ENCODE measurements around the gene C3orf33.

The C3orf33 gene

DNA sequence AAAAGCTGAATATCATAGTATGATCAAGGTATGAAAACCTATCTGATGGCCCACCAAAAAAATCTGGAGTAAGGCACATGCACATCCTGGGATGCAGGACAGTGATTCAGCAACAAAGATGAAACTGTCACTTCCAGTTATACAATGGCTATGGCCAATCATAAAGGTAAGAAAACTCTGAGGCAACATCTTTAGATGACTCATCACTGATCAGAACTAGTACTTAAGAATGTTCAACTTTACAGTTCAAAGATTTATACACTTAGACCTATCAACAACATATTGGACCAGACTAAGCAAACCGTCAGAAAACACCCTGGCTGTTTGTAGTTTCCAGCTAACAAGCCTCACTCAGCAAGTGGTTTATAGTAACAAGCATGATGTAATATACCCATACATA is 39.9 kb downstream of the C3orf33 start:
- no peak for TF ChIP-seq CTCF (IDR thresholded peaks at IDR 0.05; ENCODE audit: borderline replicate concordance, control extremely low read depth, extremely low read depth, insufficient read depth, missing control alignments)
- in situ Hi-C loops (cut with MboI; ENCODE audit: low sequenced_read_pairs, unreplicated experiment): no loop called here
- DNase-seq (ENCODE audit: low spot score): no peak

- no peak for DNase-seq (ENCODE audit: low spot score)
- TF ChIP-seq CTCF (IDR thresholded peaks at IDR 0.05; ENCODE audit: borderline replicate concordance, control extremely low read depth, extremely low read depth, insufficient read depth, missing control alignments): no peak
- in situ Hi-C loops (cut with MboI; ENCODE audit: low sequenced_read_pairs, unreplicated experiment): no loop called here
Observed at GRCh38 chr3:155763870-155764463, 42.1 kb downstream of the C3orf33 start.

DNA sequence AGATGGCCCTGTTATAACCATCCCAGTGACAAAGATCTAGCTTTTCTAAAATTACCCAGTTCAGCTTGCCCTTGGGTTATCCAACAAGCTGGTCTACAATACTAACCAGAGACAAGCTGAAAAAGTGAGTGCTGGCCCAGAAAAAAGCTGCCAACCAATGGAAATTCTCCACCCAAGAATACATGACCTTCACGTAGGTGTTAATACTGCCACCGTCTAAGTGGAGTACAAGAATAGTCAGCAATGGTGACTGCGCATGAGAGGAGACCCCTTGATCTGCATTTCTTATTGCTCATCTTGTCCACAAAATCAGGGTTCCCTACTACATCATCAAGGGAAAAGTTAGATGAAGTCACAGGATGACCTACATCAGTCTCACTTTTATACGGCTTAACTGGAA is 45.4 kb downstream of the C3orf33 start:
- no peak for TF ChIP-seq CTCF (IDR thresholded peaks at IDR 0.05; ENCODE audit: borderline replicate concordance, control extremely low read depth, extremely low read depth, insufficient read depth, missing control alignments)
- in situ Hi-C loops (cut with MboI; ENCODE audit: low sequenced_read_pairs, unreplicated experiment): no loop called here
- no peak for DNase-seq (ENCODE audit: low spot score)

- no peak for TF ChIP-seq CTCF (IDR thresholded peaks at IDR 0.05; ENCODE audit: borderline replicate concordance, control extremely low read depth, extremely low read depth, insufficient read depth, missing control alignments)
- in situ Hi-C loops (cut with MboI; ENCODE audit: low sequenced_read_pairs, unreplicated experiment): no loop called here
- no peak for DNase-seq (ENCODE audit: low spot score)
Observed at GRCh38 chr3:155757577-155757976, 48.5 kb downstream of the C3orf33 start.

DNA sequence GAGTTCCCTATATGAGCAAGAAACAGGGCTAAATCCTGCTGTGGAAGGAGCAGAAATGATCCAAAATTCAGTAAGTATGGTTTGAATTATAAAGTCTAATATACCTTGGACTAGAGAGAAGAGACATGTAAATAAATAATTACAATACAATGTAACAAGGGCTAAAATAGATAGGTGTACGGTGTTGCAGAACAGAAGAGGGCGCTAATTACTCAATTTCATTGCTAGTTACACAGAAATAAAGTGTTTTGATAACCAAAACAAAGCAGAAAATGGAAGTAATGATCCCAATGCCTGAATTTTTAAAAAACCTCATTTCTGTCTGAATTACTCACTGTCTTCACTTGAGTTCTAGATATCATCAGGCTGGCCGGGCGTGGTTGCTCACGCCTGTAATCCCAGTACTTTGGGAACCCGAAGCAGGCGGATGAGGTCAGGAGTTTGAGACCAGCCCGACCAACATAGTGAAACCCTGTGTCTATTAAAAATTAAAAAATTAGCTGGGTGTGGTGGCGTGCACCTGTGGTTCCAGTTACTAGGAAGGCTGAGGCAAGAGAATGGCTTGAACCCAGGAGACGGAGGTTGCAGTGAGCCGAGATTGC is 52.9 kb downstream of the C3orf33 start:
- TF ChIP-seq CTCF (IDR thresholded peaks at IDR 0.05; ENCODE audit: borderline replicate concordance, control extremely low read depth, extremely low read depth, insufficient read depth, missing control alignments): peak; percentile 24
- in situ Hi-C loops (cut with MboI; ENCODE audit: low sequenced_read_pairs, unreplicated experiment): no loop called here
- no peak for DNase-seq (ENCODE audit: low spot score)

DNA sequence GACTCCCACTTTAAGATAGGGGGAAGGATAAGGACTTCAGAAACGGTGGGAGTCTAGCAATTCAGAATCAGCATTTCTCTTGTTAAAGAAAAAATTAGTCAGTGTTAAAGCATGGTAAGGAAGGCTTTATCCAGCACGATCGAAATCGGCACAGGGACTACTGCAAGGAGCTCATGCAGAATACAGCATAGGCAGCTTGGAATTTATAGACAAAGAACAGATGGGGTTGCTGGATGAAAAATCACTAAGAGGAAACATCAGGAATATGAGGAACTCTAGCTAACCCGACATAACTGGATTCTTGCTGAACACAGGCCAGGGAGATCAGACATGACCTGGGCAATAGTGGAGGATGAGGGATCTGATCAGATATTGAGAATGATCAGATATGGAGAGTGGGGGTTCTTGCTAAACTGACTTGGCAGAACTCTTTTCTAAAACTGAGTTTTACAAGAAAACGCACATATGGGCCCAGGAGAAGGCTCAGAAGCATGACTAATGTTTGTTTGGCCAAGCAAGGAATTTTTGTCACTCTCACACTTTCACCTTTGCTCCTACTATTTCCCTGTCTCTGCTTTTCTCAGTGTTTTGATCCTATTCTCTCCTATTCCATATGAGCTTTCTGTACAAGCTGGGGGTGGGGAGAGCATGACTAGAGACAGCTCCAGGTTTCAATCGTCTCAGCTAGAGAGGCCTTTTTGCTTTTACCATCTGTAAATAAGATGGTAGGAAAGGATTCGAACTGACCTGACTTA is 57.3 kb downstream of the C3orf33 start:
- in situ Hi-C loops (cut with MboI; ENCODE audit: low sequenced_read_pairs, unreplicated experiment): no loop called here

More for the DNA sequence above, 57.3 kb downstream of the C3orf33 start:
- DNase-seq (ENCODE audit: low spot score): no peak
- TF ChIP-seq CTCF (IDR thresholded peaks at IDR 0.05; ENCODE audit: borderline replicate concordance, control extremely low read depth, extremely low read depth, insufficient read depth, missing control alignments): no peak

All from GM13976 (cell line).